ENCODE data around the gene GIMAP4. TPM values are rescaled to one million over a fixed set of nuclear protein-coding genes. Genes with fewer than 3 reads are reported as not detected.

Gene GIMAP4
- total and polyA plus RNA-seq, 2 donors (not counting 3 experiments of a cell fraction or from before 2014, with no cell fraction given), result 56.6 to 168 TPM

DNA sequence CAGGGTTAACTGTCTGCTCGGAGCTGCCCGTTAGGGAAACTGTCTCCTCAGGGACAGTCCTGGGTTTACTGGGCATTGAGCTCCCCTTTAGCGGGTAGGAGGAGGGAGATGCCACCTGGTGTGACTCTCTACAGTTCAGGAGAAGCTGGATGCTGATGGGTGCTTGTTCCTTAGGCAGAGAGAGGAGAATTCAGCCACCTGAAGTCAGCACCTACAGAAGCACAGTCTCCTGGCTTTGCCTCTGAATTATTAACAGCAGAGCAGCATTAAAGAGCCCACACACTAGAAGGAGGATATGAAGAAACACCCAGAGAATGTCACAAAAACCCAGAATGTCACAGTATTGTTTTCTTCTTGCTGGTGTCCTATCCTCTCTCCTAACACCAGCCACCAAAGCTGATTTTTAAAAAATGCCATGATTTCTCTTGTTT lies 696 bp downstream of the GIMAP4 start:
- H3K9ac ChIP-seq (replicated peaks; ENCODE audit: extremely low read depth, insufficient read depth, low read length), result peak overlapping the region; percentile 76
- dilution Hi-C loops (cut with MboI; ENCODE audit: extremely low pct_ligation_motif_present, low sequenced_read_pairs), result no loop called here
- peak; percentile 77 for FAIRE-seq
- peaks cover 9 to 22% of the 10 kb centered on the region in 2 experiments for H3K36me3 ChIP-seq (ENCODE audit: control insufficient read depth in 2 of 2, extremely low read depth in 1 of 2, insufficient read depth in 2 of 2, low read length in 2 of 2)
- ChIA-PET CTCF (interaction anchor here (1.1 to 2.4 kb wide), 5 partner anchors 19 to 188 kb away, joined by 3 to 19 read pairs (median 6); partner anchors contain the start of gene GIMAP8), POLR2A (interaction anchor here (0.6 to 1.6 kb wide), 4 partner anchors 19 to 113 kb away, joined by 3 to 5 read pairs (median 4); partner anchors contain the start of gene GIMAP6)
- TF ChIP-seq MYC (IDR thresholded peaks at IDR 0.05; ENCODE audit: low read depth, low read length) (no peak), JUN (IDR thresholded peaks at IDR 0.05; ENCODE audit: borderline replicate concordance, insufficient read depth, insufficient read length, low read depth) (no peak), POLR2A (IDR thresholded peaks at IDR 0.05; ENCODE audit: low read depth, low read length) (no peak), POLR2AphosphoS5 (IDR thresholded peaks at IDR 0.05; ENCODE audit: insufficient read depth, low read depth, low read length) (no peak), FOS (IDR thresholded peaks at IDR 0.05; ENCODE audit: borderline replicate concordance, insufficient read depth, low read length) (no peak), GATA2 (IDR thresholded peaks at IDR 0.05; ENCODE audit: insufficient read depth, insufficient read length, low read depth, low read length) (no peak), CTCF (IDR thresholded peaks at IDR 0.05; ENCODE audit: extremely low read depth in 1 of 2, insufficient read depth in 1 of 2, low read depth in 1 of 2, low read length in 2 of 2) (no peak)
- H3K27me3 ChIP-seq (ENCODE audit: control insufficient read depth in 2 of 2, insufficient read depth in 2 of 2, low read length in 2 of 2), result no peaks in the 10 kb centered on the region
- H3K4me2 ChIP-seq (ENCODE audit: insufficient read depth, low read length), result peak overlapping the region; percentile 92
- peak overlapping the region; percentile 5 for H2AFZ ChIP-seq (ENCODE audit: low read depth, low read length)
- peak overlapping the region; percentile 63 for H3K27ac ChIP-seq (ENCODE audit: insufficient read depth, low read depth, low read length)
- H3K4me1 ChIP-seq (ENCODE audit: control insufficient read depth, extremely low read depth, insufficient read depth, low read length), result peaks cover 57% of the 10 kb centered on the region
- no TSS peak for BruUV-seq (replicated peaks)
- peak overlapping the region; percentile 78 to 80 (median 79) for H3K4me3 ChIP-seq (replicated peaks in 1 of 3; ENCODE audit: insufficient read depth in 1 of 3, low read depth in 1 of 3, low read length in 3 of 3)
- H3K9me1 ChIP-seq (replicated peaks; ENCODE audit: control insufficient read depth, extremely low read depth, insufficient read depth, low read length), result no peaks in the 10 kb centered on the region
- peaks cover 46% of the 10 kb centered on the region for H3K79me2 ChIP-seq (ENCODE audit: control insufficient read depth, insufficient read depth, low read length)
- no peaks in the 10 kb centered on the region for H4K20me1 ChIP-seq (replicated peaks; ENCODE audit: control insufficient read depth, extremely low read depth, insufficient read depth, low read length)
- intact Hi-C loops (cut with micrococcal nuclease), result loop anchor here (1.0 to 10.0 kb wide), 5 partner anchors 18 to 417 kb away; partner anchors contain the start of genes GIMAP6 and ZNF775
- DNase-seq (ENCODE audit: low read depth, low spot score), result peak; percentile 47
- H3K9me3 ChIP-seq (replicated peaks; ENCODE audit: control insufficient read depth, insufficient read depth, low read length), result no peaks in the 10 kb centered on the region

Data from endothelial cell of umbilical vein (primary cell).